ENCODE data around the gene STRN4.

STRN4 gene

GRCh38 chr19:46746281-46747057, at the start of gene STRN4:
STRN4 (minus strand) TSS chr19:46746450; CDS start chr19:46746430, 20 bp downstream.
- no peak for TF ChIP-seq ESRRG (CRISPR knock-in tag; IDR thresholded peaks at IDR 0.05)
- TF ChIP-seq TSHZ2 (CRISPR knock-in tag; IDR thresholded peaks at IDR 0.05): peak; percentile 44; the same call in 1 of the 2 replicates
- no peak for TF ChIP-seq ARNTL (CRISPR knock-in tag; IDR thresholded peaks at IDR 0.05; ENCODE audit: borderline replicate concordance, low read depth)
- no peak for TF ChIP-seq ZFP30 (CRISPR knock-in tag; IDR thresholded peaks at IDR 0.05)
- TF ChIP-seq GLIS3 (CRISPR knock-in tag; IDR thresholded peaks at IDR 0.05): no peak
- no peak for TF ChIP-seq PATZ1 (CRISPR knock-in tag; IDR thresholded peaks at IDR 0.05; ENCODE audit: borderline replicate concordance)
- TF ChIP-seq ZFP3 (CRISPR knock-in tag; IDR thresholded peaks at IDR 0.05): no peak
- ATAC-seq: peak; percentile 32

GRCh38 chr19:46791944-46792343, 45.7 kb upstream of the STRN4 start:
- ATAC-seq: no peak
- TF ChIP-seq ISL1 (CRISPR knock-in tag; IDR thresholded peaks at IDR 0.05) (no peak), ESRRG (CRISPR knock-in tag; IDR thresholded peaks at IDR 0.05) (no peak), BACH2 (CRISPR knock-in tag; IDR thresholded peaks at IDR 0.05; ENCODE audit: borderline replicate concordance) (no peak), PPARA (CRISPR knock-in tag; IDR thresholded peaks at IDR 0.05; ENCODE audit: borderline replicate concordance) (no peak), TCF4 (CRISPR knock-in tag; IDR thresholded peaks at IDR 0.05; ENCODE audit: borderline replicate concordance) (no peak), CSRNP3 (CRISPR knock-in tag; IDR thresholded peaks at IDR 0.05) (no peak), ARNTL (CRISPR knock-in tag; IDR thresholded peaks at IDR 0.05; ENCODE audit: borderline replicate concordance, low read depth) (no peak)

- no peak for TF ChIP-seq ZC3H10 (CRISPR knock-in tag; IDR thresholded peaks at IDR 0.05)
- no peak for TF ChIP-seq CSDC2 (CRISPR knock-in tag; IDR thresholded peaks at IDR 0.05)
- no peak for TF ChIP-seq TSHZ2 (CRISPR knock-in tag; IDR thresholded peaks at IDR 0.05)
- no peak for TF ChIP-seq SNAI2 (CRISPR knock-in tag; IDR thresholded peaks at IDR 0.05)
- TF ChIP-seq CSRNP3 (CRISPR knock-in tag; IDR thresholded peaks at IDR 0.05): no peak
- TF ChIP-seq ISL1 (CRISPR knock-in tag; IDR thresholded peaks at IDR 0.05): no peak
- no peak for TF ChIP-seq TCF4 (CRISPR knock-in tag; IDR thresholded peaks at IDR 0.05; ENCODE audit: borderline replicate concordance)
- TF ChIP-seq PPARA (CRISPR knock-in tag; IDR thresholded peaks at IDR 0.05; ENCODE audit: borderline replicate concordance): no peak
- TF ChIP-seq ZNF70 (CRISPR knock-in tag; IDR thresholded peaks at IDR 0.05): no peak
- TF ChIP-seq ESRRG (CRISPR knock-in tag; IDR thresholded peaks at IDR 0.05): no peak
- TF ChIP-seq ZNF8 (CRISPR knock-in tag; IDR thresholded peaks at IDR 0.05): no peak
- no peak for TF ChIP-seq BACH2 (CRISPR knock-in tag; IDR thresholded peaks at IDR 0.05; ENCODE audit: borderline replicate concordance)
- TF ChIP-seq GLIS3 (CRISPR knock-in tag; IDR thresholded peaks at IDR 0.05): no peak
- no peak for TF ChIP-seq OSR1 (CRISPR knock-in tag; IDR thresholded peaks at IDR 0.05)
- TF ChIP-seq PATZ1 (CRISPR knock-in tag; IDR thresholded peaks at IDR 0.05; ENCODE audit: borderline replicate concordance): no peak
- no peak for ATAC-seq
These were observed 43.1 kb upstream of the STRN4 start for GRCh38 chr19:46789371-46789770.

Measured in SK-N-SH treated with all-trans-retinoic acid at 6 μM for 48 hours (cell line).